ENCODE results near the gene C1orf116. TPM values are rescaled to one million over a fixed set of nuclear protein-coding genes. Genes with fewer than 3 reads are reported as not detected.

The C1orf116 gene
- polyA plus RNA-seq, 1 donor: 0.12 TPM

- DNase-seq: no peak
Measured at GRCh38 chr1:207034208-207034607, 1.7 kb upstream of the C1orf116 start.

- no peak for DNase-seq
Measured at GRCh38 chr1:207033302-207033701, 746 bp upstream of the C1orf116 start.

- no peak for DNase-seq
Measured at GRCh38 chr1:207031632-207032264, 808 bp downstream of the C1orf116 start.

GRCh38 chr1:207031016-207031415 is 1.5 kb downstream of the C1orf116 start:
- DNase-seq: no peak

- no peak for DNase-seq
Measured at GRCh38 chr1:207030522-207031009, 2.0 kb downstream of the C1orf116 start.

- DNase-seq: no peak
Measured at GRCh38 chr1:207029701-207030521, 2.6 kb downstream of the C1orf116 start.

GRCh38 chr1:207028884-207029650 is 3.5 kb downstream of the C1orf116 start:
- no peak for DNase-seq

GRCh38 chr1:207027921-207028320 is 4.6 kb downstream of the C1orf116 start:
- no peak for DNase-seq

- no peak for DNase-seq
Measured at GRCh38 chr1:207027206-207027777, 5.3 kb downstream of the C1orf116 start.

GRCh38 chr1:207026104-207026534 is 6.4 kb downstream of the C1orf116 start:
- DNase-seq: peak; percentile 32

- DNase-seq: no peak
Measured at GRCh38 chr1:207025146-207025880, 7.2 kb downstream of the C1orf116 start.

- no peak for DNase-seq
Measured at GRCh38 chr1:207024202-207025145, 8.1 kb downstream of the C1orf116 start.

- no peak for DNase-seq
Measured at GRCh38 chr1:207022996-207023679, 9.4 kb downstream of the C1orf116 start.

GRCh38 chr1:207021876-207022596 is 10.5 kb downstream of the C1orf116 start:
- DNase-seq: no peak

GRCh38 chr1:207021139-207021861 is 11.3 kb downstream of the C1orf116 start:
- no peak for DNase-seq

GRCh38 chr1:207020709-207021107 is 11.8 kb downstream of the C1orf116 start:
- no peak for DNase-seq

- DNase-seq: no peak
Measured at GRCh38 chr1:207020065-207020708, 12.4 kb downstream of the C1orf116 start.

GRCh38 chr1:207019661-207020060 is 12.9 kb downstream of the C1orf116 start:
- no peak for DNase-seq
